Ovary (tissue), 3 donors: ENCODE measurements around the gene PTGIS.

ENCODE experiments used
- POLR2A ChIP-seq: fragments of 450-650 bp; IDR thresholded peaks from one replicate; pipeline ENCODE4 v1.6.1; 2017; ENCODE audit warnings: antibody characterized with exemption, mild to moderate bottlenecking, moderate library complexity
- TF ChIP-seq, protein P1 (sequence below), 3 donors: fragments of 450-650 bp in 2 of 3; fragments of 200-600 bp in 1 of 3; IDR thresholded peaks; one replicate each; pipeline versions ENCODE4 v1.5.1 to v1.8.0; 2016 to 2022; ENCODE audit warnings: antibody characterized with exemption in 3 of 3, mild to moderate bottlenecking in 1 of 3
- donor health status: DM: no; HTN: no; CAD: no.

DNA sequence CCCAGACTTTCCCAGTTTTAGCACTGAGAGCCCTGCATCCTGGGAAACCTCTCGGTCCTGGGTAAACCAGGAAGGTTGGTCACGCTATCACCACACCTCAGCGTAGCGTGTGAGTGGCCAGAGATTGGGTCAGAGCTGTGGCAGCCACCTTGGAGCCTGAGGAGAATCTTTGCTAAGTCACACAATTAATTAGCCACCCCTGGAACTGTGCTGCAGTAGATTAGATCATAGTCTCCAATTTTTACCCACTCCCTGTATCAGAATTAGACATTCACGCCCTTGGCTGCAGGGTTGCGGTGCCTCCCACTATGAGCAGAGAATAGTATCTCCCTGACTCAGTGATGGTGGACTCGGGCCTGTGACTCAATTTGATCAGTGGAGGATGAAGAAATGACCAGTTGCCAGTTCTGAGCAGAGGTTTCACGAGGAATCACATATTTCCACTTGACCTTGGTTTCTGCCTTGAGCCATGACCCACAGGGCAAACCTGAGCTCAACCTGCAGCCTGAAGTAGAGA, 6.0 kb upstream of the PTGIS start:
- TF ChIP-seq, protein P1, sequence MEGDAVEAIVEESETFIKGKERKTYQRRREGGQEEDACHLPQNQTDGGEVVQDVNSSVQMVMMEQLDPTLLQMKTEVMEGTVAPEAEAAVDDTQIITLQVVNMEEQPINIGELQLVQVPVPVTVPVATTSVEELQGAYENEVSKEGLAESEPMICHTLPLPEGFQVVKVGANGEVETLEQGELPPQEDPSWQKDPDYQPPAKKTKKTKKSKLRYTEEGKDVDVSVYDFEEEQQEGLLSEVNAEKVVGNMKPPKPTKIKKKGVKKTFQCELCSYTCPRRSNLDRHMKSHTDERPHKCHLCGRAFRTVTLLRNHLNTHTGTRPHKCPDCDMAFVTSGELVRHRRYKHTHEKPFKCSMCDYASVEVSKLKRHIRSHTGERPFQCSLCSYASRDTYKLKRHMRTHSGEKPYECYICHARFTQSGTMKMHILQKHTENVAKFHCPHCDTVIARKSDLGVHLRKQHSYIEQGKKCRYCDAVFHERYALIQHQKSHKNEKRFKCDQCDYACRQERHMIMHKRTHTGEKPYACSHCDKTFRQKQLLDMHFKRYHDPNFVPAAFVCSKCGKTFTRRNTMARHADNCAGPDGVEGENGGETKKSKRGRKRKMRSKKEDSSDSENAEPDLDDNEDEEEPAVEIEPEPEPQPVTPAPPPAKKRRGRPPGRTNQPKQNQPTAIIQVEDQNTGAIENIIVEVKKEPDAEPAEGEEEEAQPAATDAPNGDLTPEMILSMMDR (IDR thresholded peaks at IDR 0.05): no peak
- no peak for TF ChIP-seq POLR2A
